Coronary artery (tissue), 2 donors: ENCODE results near the gene CSF1R.

Source experiments
- DNase-seq: peaks from one replicate; pipeline ENCODE4 v3.0.0-alpha.2; 2017; ENCODE audit warnings: low spot score
- H3K27ac ChIP-seq, 2 donors: fragments of 200-600 bp; sonication (generic); one replicate each; pipeline ENCODE4 v1.5.1; 2016 to 2019
- H3K4me3 ChIP-seq: fragments of 200-600 bp; sonication (generic); 2 replicates; pipeline ENCODE4 v1.5.1; 2016; ENCODE audit warnings: mild to moderate bottlenecking, moderate library complexity
- TF ChIP-seq, protein P1 (sequence below): fragments of 200-600 bp; sonication (generic); IDR thresholded peaks from one replicate; pipeline ENCODE4 v1.5.1; 2019; ENCODE audit warnings: antibody characterized with exemption

CSF1R gene

DNA sequence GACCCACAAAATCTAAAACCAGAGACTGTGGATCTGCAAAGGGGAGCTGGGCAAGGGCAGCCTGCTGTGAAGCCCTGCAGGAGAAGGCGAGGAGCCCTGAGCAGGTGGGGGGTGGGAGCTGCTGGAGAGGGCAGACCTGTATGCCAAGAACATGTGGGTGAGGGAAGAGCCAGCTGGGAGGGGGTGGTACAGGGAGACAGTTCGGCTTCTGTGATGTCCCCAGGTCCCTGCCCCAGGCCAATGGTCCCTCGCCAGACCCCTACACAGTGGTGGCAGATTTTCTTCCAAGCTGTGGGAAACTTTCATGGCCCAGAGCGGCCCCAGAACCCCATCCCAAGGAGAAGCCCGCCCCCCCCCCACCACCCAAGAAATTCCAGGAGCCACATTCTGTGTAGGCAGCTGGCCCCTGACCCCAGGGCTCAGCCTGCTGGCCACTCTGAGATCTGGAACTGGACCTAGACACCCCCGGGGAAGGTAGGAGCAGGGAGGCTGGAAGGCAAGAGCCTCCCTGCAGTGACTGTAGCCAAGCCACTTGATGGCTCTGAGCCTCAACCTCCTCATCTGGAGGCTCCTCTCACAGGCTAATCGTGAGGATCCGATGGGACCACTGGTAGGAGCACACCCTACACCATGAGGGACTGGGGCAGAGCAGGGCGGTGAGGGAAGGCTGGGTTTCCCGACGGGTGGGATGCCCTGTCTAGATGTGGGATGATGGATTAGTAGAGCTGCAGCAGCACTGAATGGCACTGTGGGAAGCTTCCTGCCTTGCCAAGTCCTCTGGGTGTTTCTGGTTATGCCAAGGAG lies 22.6 kb upstream of the CSF1R start:
- peak; percentile 73 for DNase-seq
- Histone ChIP-seq H3K27ac (no peak overlapping the region), H3K4me3 (no peak overlapping the region)
- TF ChIP-seq, protein P1, sequence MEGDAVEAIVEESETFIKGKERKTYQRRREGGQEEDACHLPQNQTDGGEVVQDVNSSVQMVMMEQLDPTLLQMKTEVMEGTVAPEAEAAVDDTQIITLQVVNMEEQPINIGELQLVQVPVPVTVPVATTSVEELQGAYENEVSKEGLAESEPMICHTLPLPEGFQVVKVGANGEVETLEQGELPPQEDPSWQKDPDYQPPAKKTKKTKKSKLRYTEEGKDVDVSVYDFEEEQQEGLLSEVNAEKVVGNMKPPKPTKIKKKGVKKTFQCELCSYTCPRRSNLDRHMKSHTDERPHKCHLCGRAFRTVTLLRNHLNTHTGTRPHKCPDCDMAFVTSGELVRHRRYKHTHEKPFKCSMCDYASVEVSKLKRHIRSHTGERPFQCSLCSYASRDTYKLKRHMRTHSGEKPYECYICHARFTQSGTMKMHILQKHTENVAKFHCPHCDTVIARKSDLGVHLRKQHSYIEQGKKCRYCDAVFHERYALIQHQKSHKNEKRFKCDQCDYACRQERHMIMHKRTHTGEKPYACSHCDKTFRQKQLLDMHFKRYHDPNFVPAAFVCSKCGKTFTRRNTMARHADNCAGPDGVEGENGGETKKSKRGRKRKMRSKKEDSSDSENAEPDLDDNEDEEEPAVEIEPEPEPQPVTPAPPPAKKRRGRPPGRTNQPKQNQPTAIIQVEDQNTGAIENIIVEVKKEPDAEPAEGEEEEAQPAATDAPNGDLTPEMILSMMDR: no peak

DNA sequence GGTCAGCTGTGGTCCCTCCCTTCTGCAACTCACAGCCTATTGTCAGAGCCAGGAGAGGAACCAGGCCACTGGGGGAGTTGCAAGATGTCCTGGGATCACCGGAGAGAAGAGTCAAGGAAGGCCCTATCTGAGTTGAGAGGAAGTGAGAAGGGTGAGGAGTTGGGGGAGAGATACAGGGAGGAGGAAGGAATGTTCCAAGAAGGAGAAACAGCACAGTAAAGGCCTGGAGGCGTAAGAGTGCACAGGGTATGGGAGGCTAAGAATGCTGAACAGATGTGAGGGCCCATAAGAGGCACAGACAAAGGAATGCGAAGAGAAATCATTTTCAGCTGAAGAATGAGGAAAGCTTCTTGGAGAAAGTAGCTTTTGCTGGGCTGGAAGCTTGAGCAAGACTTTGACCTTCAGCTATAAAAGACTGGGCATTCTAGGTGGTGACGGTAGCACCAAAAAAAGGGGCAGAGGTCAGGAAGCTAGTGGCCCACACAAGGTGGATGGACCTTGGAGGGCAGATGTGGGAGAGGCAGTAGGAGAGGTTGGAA lies 21.6 kb upstream of the CSF1R start:
- Histone ChIP-seq H3K4me3 (no peak overlapping the region), H3K27ac (no peak overlapping the region)
- no peak for DNase-seq
- TF ChIP-seq, protein P1: no peak

DNA sequence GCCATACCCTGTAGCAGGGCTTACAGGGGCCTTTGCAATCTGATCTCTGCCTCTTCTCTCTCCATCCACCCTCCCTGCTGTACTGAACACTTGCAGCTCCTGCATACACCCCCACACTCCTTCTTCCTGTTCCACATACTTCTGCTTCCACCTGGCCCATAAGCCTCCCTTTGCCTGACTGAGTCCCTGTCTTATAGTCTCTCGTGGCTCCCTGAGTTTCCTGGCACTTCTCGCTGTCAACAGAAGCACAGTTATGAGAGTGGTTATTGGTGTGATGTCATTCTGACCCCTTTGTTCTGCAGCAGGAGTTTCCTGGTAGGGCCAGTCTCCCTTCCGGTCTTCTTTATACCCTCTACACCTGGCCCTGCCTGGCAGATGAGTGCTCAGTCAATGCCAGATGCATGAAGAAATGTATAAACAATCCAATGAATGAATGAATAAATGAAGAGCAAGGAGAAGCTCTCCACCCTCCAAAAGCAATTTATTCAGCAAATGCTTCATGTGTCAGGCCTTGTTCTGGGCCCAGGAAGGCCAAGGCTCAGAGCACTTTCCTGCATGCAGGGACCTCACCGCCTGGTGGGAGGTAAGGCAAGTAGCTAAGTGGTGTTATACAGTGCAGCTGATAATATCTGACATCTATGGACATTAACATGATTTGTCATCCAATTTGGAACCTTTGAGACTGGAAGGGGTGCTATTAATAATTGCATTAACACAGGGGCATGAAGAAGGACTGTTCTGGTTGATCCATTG lies 20.5 kb upstream of the CSF1R start:
- H3K27ac ChIP-seq: no peak overlapping the region
- TF ChIP-seq, protein P1: no peak
- DNase-seq: no peak
- no peak overlapping the region for H3K4me3 ChIP-seq

- DNase-seq: no peak
- no peak overlapping the region for H3K27ac ChIP-seq
- H3K4me3 ChIP-seq: no peak overlapping the region
- TF ChIP-seq, protein P1: no peak
Measured at GRCh38 chr5:150105928-150106615, 19.7 kb upstream of the CSF1R start.

GRCh38 chr5:150104550-150104870 lies 18.2 kb upstream of the CSF1R start:
- Histone ChIP-seq H3K27ac (no peak overlapping the region), H3K4me3 (no peak overlapping the region)
- DNase-seq: no peak
- TF ChIP-seq, protein P1: no peak

DNA sequence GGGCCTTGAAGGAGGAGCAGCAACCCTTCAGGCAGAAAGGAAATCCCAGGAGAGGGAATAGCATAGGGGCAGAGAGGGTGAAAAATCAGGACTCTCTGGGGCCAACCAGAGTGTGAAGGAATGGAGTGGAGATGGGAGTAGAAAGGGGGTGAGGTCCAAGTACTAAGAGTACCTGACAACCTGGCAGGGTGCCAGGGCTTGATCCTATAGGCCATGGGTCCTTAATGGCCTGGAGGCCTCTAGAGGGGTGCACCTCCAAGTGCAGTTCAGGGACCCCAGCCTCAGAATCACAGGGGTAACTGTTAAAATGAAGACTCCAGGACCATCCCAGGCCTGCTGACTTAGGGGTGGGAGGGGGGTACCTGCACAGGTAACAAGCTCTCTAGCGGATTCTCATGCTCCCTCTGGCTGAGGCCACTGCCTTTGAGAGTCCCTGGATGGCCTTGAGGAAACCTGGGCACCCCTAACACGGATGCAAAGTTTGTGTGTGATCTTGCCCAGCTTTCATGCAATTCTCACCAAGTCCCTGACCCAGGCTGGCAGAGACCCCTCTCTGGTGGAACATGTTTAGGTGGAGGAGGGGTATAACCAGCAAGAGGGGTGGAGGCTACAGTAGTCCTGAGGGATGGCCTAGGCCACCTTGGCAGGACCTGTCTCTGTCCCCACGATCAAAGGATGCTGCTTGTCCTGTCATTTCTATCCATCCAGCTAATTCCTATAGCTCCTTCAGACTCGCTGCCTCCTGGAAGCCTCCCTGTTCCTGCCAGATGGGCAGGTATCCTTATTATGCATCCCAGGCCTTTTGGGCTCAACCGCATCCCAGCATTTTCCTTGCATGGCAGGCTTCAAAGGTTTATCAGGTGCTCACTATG lies 17.6 kb upstream of the CSF1R start:
- DNase-seq: no peak
- no peak overlapping the region for H3K4me3 ChIP-seq
- TF ChIP-seq, protein P1: no peak
- H3K27ac ChIP-seq: no peak overlapping the region
